Activated CD4-positive, alpha-beta memory T cell treated with anti-CD3 and anti-CD28 coated beads for 36 hours (primary cell): ENCODE measurements around the gene TAF5L. TPM values are rescaled to one million over a fixed set of nuclear protein-coding genes. Genes with fewer than 3 reads are reported as not detected.
"Not testable (repeated sequence)": the region's sequence is repeated elsewhere in the genome, so short reads cannot be mapped to it uniquely, and the experiment has no call there.

Experiments used
- CTCF ChIA-PET: fragments of 350-600 bp; sonication (Branson Sonifier 250); formaldehyde crosslinking; loops from one replicate; lab custom pipeline; 2021; ENCODE audit warnings: antibody characterized with exemption, inconsistent platforms; lab: Charles Lee
- POLR2A ChIA-PET: fragments of 350-600 bp; sonication (Branson Sonifier 250); formaldehyde crosslinking; loops from one replicate; lab custom pipeline; 2021; ENCODE audit warnings: antibody characterized with exemption; lab: Charles Lee
- DNase-seq: peaks from one replicate; pipeline ENCODE4 v3.0.0-alpha.2; 2020
- H3K27ac Mint-ChIP-seq: one replicate; pipeline ENCODE4 v1.8.0; 2021; ENCODE audit warnings: mixed read lengths
- H3K27me3 Mint-ChIP-seq: one replicate; pipeline ENCODE4 v1.8.0; 2021; ENCODE audit warnings: mixed read lengths
- H3K36me3 Mint-ChIP-seq: one replicate; pipeline ENCODE4 v1.8.0; 2021; ENCODE audit warnings: mixed read lengths
- H3K4me1 Mint-ChIP-seq: one replicate; pipeline ENCODE4 v1.8.0; 2021; ENCODE audit warnings: low read depth, mixed read lengths
- H3K4me3 Mint-ChIP-seq: one replicate; pipeline ENCODE4 v1.8.0; 2021; ENCODE audit warnings: mild to moderate bottlenecking, mixed read lengths
- H3K9me3 Mint-ChIP-seq: one replicate; pipeline ENCODE4 v1.8.0; 2021; ENCODE audit warnings: mixed read lengths
- intact Hi-C: fragments of 100-400 bp; cut with micrococcal nuclease; formaldehyde crosslinking; loops from one replicate; pipeline ENCODE4 v1.15.1; 2023
- total RNA-seq, 2 experiments: library from RNA; stranded (reverse); gene quantifications; one replicate each; pipeline ENCODE4 v1.2.3, GENCODE V29; 2021

The TAF5L gene
- total RNA-seq, 2 experiments from 2014 or later: 14.1 to 17.8 TPM

- Mint-ChIP-seq H3K4me3 (no peak overlapping the region), H3K4me1 (peaks cover 23% of the 10 kb centered on the region), H3K36me3 (no peaks in the 10 kb centered on the region), H3K9me3 (no peaks in the 10 kb centered on the region), H3K27me3 (no peaks in the 10 kb centered on the region), H3K27ac (no peak overlapping the region)
- intact Hi-C loops: no loop called here
- ChIA-PET POLR2A (no interaction called here), CTCF (no interaction called here)
- DNase-seq: no peak
Observed at GRCh38 chr1:229561141-229561540, 64.8 kb downstream of the TAF5L start.

- ChIA-PET POLR2A (interaction anchor here (2.1 kb wide), 1 partner anchor 64 kb away, joined by 7 read pairs; no protein-coding TSS in a partner anchor), CTCF (interaction anchor here (1.0 kb wide), 1 partner anchor 22 kb away, joined by 4 read pairs; no protein-coding TSS in a partner anchor)
- H3K4me3 Mint-ChIP-seq, DNase-seq, H3K27ac Mint-ChIP-seq, intact Hi-C loops, H3K9me3 Mint-ChIP-seq, H3K36me3 Mint-ChIP-seq, H3K27me3 Mint-ChIP-seq: not testable (repeated sequence)
- peaks cover 27% of the 10 kb centered on the region for H3K4me1 Mint-ChIP-seq
Observed at GRCh38 chr1:229560124-229560523, 65.8 kb downstream of the TAF5L start.

- intact Hi-C loops: loop anchor here (1.0 to 5.0 kb wide), 7 partner anchors 51 to 747 kb away; partner anchors contain the start of genes CCSAP, NUP133, RAB4A and TAF5L
- DNase-seq: peak; percentile 23
- H3K27me3 Mint-ChIP-seq, H3K36me3 Mint-ChIP-seq, H3K9me3 Mint-ChIP-seq: not testable (repeated sequence)
- Mint-ChIP-seq H3K4me1 (peaks cover 33% of the 10 kb centered on the region), H3K27ac (peak overlapping the region; percentile 85), H3K4me3 (peak overlapping the region; percentile 91)
- CTCF ChIA-PET: interaction anchor here (0.7 to 1.5 kb wide), 11 partner anchors 29 to 304 kb away, joined by 3 to 16 read pairs (median 4); partner anchors contain the start of genes CCSAP, NUP133, TAF5L and URB2
- POLR2A ChIA-PET: interaction anchor here (0.6 to 3.6 kb wide), 6 partner anchors 22 to 119 kb away, joined by 3 to 17 read pairs (median 6); partner anchors contain the start of genes NUP133, TAF5L and URB2
Observed at GRCh38 chr1:229559336-229559801, 66.6 kb downstream of the TAF5L start.

- Mint-ChIP-seq H3K27ac (peak within 1 kb of the TSS; percentile 87), H3K36me3 (peaks cover 2% of the 10 kb centered on the region)
- intact Hi-C loops: loop anchor here (1.0 to 5.0 kb wide), 7 partner anchors 50 to 748 kb away; partner anchors contain the start of genes CCSAP, NUP133, RAB4A and TAF5L
Observed at GRCh38 chr1:229558460-229559335, 67.2 kb downstream of the TAF5L start, which contains the start of gene ABCB10. Gene ABCB10, minus strand, starts transcription at chr1:229558707. Its CDS starts 55 bp downstream, at chr1:229558652.

GRCh38 chr1:229557913-229558414, 68.0 kb downstream of the TAF5L start:
- Mint-ChIP-seq H3K27me3 (no peaks in the 10 kb centered on the region), H3K4me1 (peaks cover 41% of the 10 kb centered on the region), H3K27ac (peak overlapping the region; percentile 87), H3K9me3 (no peaks in the 10 kb centered on the region), H3K36me3 (peaks cover 2% of the 10 kb centered on the region), H3K4me3 (peak overlapping the region; percentile 88)
- DNase-seq: peak; percentile 46
- POLR2A ChIA-PET: interaction anchor here (0.6 to 3.6 kb wide), 5 partner anchors 49 to 1483 kb away, joined by 3 to 17 read pairs (median 3); partner anchors contain the start of genes NUP133, TAF5L and URB2
- CTCF ChIA-PET: interaction anchor here (0.6 to 1.5 kb wide), 11 partner anchors 27 to 302 kb away, joined by 3 to 16 read pairs (median 4); partner anchors contain the start of genes CCSAP, NUP133, TAF5L and URB2
- intact Hi-C loops: loop anchor here (2.0 to 5.0 kb wide), 4 partner anchors 216 to 749 kb away; partner anchors contain the start of genes CCSAP and RAB4A

More at GRCh38 chr1:229558460-229559335, 67.2 kb downstream of the TAF5L start, which contains the start of gene ABCB10:
- POLR2A ChIA-PET: interaction anchor here (0.6 to 3.6 kb wide), 8 partner anchors 22 to 551 kb away, joined by 3 to 17 read pairs (median 4); partner anchors contain the start of genes NUP133, TAF5L and URB2
- CTCF ChIA-PET: interaction anchor here (0.6 to 1.5 kb wide), 12 partner anchors 28 to 770 kb away, joined by 3 to 16 read pairs (median 4); partner anchors contain the start of genes CCSAP, NUP133, TAF5L and URB2
- Mint-ChIP-seq H3K4me3 (peak within 1 kb of the TSS; percentile 91), H3K9me3 (no peaks in the 10 kb centered on the region), H3K4me1 (peaks cover 37% of the 10 kb centered on the region), H3K27me3 (no peaks in the 10 kb centered on the region)
- peak; percentile 95 for DNase-seq

GRCh38 chr1:229557200-229557850, 68.6 kb downstream of the TAF5L start:
- Mint-ChIP-seq H3K36me3 (peaks cover 2% of the 10 kb centered on the region), H3K4me1 (peaks cover 47% of the 10 kb centered on the region), H3K9me3 (no peaks in the 10 kb centered on the region), H3K27me3 (no peaks in the 10 kb centered on the region), H3K27ac (peak overlapping the region; percentile 87), H3K4me3 (peak overlapping the region; percentile 88)
- POLR2A ChIA-PET: interaction anchor here (0.6 to 3.6 kb wide), 4 partner anchors 49 to 1483 kb away, joined by 3 to 17 read pairs (median 5); partner anchors contain the start of genes NUP133, TAF5L and URB2
- peak; percentile 34 for DNase-seq
- intact Hi-C loops: loop anchor here (5.0 kb wide), 3 partner anchors 215 to 550 kb away; partner anchors contain the start of genes CCSAP and RAB4A
- CTCF ChIA-PET: interaction anchor here (0.6 to 1.4 kb wide), 3 partner anchors 68 to 104 kb away, joined by 3 to 4 read pairs (median 4); no protein-coding TSS in a partner anchor

GRCh38 chr1:229554886-229555621, 70.9 kb downstream of the TAF5L start:
- Mint-ChIP-seq H3K27me3 (no peaks in the 10 kb centered on the region), H3K36me3 (peaks cover 2% of the 10 kb centered on the region), H3K4me1 (peaks cover 50% of the 10 kb centered on the region), H3K9me3 (no peaks in the 10 kb centered on the region), H3K27ac (peak overlapping the region; percentile 36), H3K4me3 (no peak overlapping the region)
- DNase-seq: no peak
- ChIA-PET CTCF (no interaction called here), POLR2A (no interaction called here)
- intact Hi-C loops: loop anchor here (5.0 kb wide), 3 partner anchors 213 to 552 kb away; partner anchors contain the start of genes CCSAP and RAB4A

- POLR2A ChIA-PET: no interaction called here
- Mint-ChIP-seq H3K4me3 (no peak overlapping the region), H3K27me3 (no peaks in the 10 kb centered on the region), H3K9me3 (no peaks in the 10 kb centered on the region), H3K4me1 (peaks cover 42% of the 10 kb centered on the region), H3K36me3 (peaks cover 4% of the 10 kb centered on the region), H3K27ac (no peak overlapping the region)
- CTCF ChIA-PET: no interaction called here
- DNase-seq: no peak
- intact Hi-C loops: no loop called here
Observed at GRCh38 chr1:229553621-229554130, 72.2 kb downstream of the TAF5L start.

- POLR2A ChIA-PET: no interaction called here
- Mint-ChIP-seq H3K27ac (no peak overlapping the region), H3K9me3 (no peaks in the 10 kb centered on the region), H3K27me3 (no peaks in the 10 kb centered on the region), H3K4me1 (peaks cover 41% of the 10 kb centered on the region), H3K4me3 (no peak overlapping the region), H3K36me3 (peaks cover 6% of the 10 kb centered on the region)
- intact Hi-C loops: no loop called here
- no peak for DNase-seq
- CTCF ChIA-PET: no interaction called here
Observed at GRCh38 chr1:229552732-229553131, 73.2 kb downstream of the TAF5L start.

- intact Hi-C loops: no loop called here
- Mint-ChIP-seq H3K27me3 (no peaks in the 10 kb centered on the region), H3K4me1 (peaks cover 26% of the 10 kb centered on the region), H3K27ac (no peak overlapping the region), H3K9me3 (no peaks in the 10 kb centered on the region), H3K36me3 (peaks cover 8% of the 10 kb centered on the region), H3K4me3 (no peak overlapping the region)
- CTCF ChIA-PET: no interaction called here
- DNase-seq: no peak
- POLR2A ChIA-PET: no interaction called here
Observed at GRCh38 chr1:229550812-229551567, 74.9 kb downstream of the TAF5L start.
